ENCODE data around the gene B4GALNT1.

DNA sequence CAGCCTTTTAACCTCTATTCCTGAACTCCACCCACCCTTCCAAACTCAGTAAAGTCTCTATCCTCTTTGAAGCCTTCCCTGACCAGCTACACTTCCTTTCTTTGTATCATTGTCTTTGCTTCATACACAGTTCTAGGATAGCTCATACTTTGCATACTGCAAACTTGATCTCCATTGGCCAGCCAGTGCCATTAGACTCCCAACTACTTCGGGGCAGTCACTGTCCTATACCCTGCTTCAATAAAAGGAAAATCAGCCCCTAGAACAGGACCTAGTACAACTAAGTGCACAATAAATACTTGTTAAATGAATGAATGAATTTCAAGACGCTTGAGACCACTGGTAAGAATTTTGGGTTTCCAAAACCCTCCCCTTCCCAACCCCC is 42.5 kb downstream of the B4GALNT1 start:
- TF ChIP-seq POLR2A (IDR thresholded peaks at IDR 0.05): no peak
- TF ChIP-seq, protein P1, sequence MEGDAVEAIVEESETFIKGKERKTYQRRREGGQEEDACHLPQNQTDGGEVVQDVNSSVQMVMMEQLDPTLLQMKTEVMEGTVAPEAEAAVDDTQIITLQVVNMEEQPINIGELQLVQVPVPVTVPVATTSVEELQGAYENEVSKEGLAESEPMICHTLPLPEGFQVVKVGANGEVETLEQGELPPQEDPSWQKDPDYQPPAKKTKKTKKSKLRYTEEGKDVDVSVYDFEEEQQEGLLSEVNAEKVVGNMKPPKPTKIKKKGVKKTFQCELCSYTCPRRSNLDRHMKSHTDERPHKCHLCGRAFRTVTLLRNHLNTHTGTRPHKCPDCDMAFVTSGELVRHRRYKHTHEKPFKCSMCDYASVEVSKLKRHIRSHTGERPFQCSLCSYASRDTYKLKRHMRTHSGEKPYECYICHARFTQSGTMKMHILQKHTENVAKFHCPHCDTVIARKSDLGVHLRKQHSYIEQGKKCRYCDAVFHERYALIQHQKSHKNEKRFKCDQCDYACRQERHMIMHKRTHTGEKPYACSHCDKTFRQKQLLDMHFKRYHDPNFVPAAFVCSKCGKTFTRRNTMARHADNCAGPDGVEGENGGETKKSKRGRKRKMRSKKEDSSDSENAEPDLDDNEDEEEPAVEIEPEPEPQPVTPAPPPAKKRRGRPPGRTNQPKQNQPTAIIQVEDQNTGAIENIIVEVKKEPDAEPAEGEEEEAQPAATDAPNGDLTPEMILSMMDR (IDR thresholded peaks at IDR 0.05): no peak

Data from body of pancreas (tissue), 4 donors.